GM19035 (cell line): ENCODE data around the gene KIR3DL2.
"Not testable (repeated sequence)": the region's sequence is repeated elsewhere in the genome, so short reads cannot be mapped to it uniquely, and the experiment has no call there.

Experiments
- ATAC-seq: cut with Tn5 transposase; IDR thresholded peaks from one replicate; pipeline ENCODE4 v1.9.1; 2021; ENCODE audit not compliant: unreplicated experiment

Gene KIR3DL2

DNA sequence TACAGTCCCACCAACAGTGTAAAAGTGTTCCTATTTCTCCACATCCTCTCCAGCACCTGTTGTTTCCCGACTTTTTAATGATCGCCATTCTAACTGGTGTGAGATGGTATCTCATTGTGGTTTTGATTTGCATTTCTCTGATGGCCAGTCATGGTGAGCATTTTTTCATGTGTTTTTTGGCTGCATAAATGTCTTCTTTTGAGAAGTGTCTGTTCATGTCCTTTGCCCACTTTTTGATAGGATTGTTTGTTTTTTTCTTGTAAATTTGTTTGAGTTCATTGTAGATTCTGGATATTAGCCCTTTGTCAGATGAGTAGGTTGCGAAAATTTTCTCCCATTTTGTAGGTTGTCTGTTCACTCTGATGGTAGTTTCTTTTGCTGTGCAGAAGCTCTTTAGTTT, 13.2 kb downstream of the KIR3DL2 start:
- not testable (repeated sequence) for ATAC-seq

DNA sequence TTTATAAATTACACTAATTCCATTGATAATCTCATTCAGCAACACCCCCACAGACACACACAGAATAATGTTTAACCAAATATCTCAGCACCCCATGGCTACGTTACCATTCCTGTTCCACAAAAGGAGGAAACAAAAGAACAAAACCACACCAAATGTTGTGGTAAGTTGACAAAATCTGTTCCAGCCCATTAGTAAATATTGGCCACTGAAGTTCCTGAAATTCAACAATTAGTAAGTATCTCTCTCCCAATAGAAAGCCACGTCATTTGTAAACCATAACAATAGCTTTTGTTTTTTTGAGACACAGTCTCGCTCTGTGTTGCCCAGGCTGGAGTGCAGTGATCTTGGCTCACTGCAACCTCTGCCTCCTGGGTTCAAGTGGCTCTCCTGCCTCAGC, 21.5 kb downstream of the KIR3DL2 start:
- ATAC-seq: no peak

DNA sequence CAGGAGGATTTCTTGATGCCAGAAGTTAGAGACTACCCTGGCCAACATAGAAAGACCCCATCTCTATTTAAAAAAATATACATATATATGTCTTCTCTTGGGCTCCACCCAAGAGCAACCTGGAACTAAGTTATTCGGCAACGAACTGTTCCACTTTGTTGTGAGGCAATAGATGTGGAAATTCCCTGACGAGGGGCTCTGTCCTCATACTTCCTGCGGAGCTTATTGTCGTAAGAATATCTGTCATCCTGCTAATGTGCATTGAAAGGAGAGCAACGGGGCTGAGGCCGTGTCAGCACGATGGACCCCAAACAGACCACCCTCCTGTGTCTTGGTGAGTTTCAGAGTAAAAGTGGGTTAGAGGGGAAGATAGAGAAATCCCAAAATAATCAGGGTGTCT, 23.7 kb downstream of the KIR3DL2 start, which contains the start of gene FCAR:
FCAR (plus strand) TSS at position 246 of the 400 bp plus-strand sequence; CDS start at position 301, 55 bp downstream.
- ATAC-seq: no peak

DNA sequence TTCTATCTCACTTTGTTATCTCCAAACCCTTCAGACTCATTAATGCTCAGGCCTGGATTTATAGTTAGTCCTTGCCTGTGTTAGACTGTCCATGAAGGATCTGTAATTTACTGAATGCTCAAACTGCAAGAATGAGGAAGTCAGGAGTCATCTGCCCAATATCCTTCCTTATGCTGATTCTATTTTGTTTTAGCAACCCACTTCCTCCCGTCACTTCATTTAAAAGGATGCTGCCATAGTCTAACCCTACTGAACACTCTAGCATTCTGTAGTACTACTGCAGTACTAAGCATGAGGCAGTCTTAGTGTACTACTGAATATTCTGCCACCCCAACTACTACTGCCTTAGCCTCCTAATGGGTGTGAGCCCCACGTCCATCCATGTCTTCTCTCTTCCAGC, 25.3 kb downstream of the KIR3DL2 start:
- no peak for ATAC-seq

DNA sequence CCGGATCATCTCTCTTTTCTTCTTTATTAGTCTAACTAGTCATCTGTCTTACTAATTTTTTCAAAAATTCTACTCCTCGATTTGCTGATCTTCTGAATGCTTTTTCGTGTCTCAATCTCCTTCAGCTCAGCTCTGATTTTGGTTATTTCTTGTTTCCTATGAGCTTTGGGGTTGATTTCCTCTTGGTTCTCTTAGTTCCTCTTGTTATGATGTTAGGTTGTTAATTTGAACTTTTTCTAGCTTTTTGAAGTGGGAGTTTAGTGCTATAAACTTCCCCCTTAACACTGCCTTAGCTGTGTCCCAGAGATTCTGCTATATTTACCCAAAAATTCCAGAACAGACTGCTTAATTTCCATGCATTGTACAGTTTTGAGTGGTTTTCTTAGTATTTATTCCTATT, 27.2 kb downstream of the KIR3DL2 start:
- ATAC-seq: no peak

DNA sequence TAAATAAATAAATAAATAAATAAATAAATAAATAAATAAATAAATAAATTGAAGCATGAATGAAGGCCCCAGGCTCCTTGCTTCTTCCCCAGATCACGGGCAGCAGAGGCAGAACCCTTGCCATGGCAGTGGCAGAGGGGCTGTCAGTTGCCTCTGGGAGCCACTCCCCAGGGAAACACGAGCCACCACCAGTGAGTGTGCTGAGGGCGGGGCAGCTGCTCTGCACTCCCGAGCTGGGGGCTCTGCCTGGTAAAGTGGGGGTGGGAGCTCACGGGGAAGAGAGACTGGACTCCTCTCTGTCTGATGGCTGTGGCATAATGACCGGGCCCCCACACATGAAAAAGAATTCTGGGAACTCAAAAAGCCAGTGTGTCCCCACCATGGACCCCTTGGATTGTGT, 31.6 kb downstream of the KIR3DL2 start:
- ATAC-seq: no peak

DNA sequence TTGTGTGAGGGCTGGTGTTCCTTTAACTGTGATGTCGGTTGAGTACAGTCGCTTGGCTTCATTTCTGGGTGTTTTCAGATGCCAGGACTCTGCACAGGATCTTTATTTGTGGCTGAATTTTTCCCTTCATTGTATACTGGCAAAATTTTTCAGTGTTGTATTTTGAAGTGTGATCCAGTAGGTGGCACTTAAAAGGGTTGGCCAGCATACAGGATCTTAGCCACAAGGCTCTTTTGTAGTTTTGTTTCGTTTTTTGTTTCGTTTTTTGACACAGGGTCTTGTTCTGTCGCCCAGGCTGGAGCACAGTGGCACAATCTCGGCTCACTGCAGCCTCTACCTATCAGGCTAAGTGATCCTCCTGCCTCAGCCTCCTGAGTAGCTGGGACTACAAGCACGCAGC, 32.5 kb downstream of the KIR3DL2 start:
- ATAC-seq: no peak

DNA sequence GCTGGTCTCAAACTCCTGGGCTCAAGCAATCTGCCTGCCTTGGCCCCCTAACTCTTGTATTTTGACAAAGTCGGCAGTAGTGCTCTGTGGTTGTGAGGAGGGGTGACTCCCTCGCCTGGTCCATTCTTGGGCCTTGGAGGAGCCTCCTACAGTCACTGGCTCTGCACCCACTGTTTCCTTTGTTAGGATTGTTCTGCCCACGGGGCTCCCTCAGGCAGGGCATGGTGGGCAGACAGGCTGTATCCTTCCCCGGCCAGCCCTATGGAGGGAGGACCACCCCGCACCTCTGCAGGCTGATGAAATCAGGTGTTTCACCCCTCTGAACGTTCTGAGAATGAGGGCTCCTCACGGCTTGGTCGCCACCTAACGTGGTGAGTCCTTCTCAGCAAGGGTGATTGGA, 33.0 kb downstream of the KIR3DL2 start:
- ATAC-seq: no peak

DNA sequence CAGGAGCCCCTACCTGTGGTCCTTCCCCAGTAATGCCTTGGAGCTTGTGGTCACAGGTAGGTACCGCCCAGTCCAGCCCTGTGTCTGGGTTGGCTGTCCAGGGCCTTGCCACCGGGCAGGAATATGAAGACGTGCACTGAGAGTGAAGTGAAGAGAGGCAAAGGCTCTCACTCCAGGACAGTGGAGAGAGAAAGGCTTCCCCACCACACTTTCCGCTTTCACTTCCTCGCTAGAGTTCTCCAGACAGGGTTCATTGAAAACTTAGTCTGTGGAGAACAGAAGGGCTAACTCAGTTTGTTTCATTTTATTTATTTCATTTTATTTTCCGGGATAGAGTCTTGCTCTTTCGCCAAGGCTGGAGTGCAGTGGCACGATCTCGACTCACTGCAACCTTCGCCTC, 38.0 kb downstream of the KIR3DL2 start:
- ATAC-seq: no peak

DNA sequence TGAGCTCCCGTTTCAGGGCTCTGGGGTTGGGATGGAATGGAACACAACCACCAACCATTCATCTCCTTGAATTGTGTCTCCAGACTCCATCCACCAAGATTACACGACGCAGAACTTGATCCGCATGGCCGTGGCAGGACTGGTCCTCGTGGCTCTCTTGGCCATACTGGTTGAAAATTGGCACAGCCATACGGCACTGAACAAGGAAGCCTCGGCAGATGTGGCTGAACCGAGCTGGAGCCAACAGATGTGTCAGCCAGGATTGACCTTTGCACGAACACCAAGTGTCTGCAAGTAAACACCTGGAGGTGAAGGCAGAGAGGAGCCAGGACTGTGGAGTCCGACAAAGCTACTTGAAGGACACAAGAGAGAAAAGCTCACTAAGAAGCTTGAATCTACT, 39.3 kb downstream of the KIR3DL2 start:
- no peak for ATAC-seq

DNA sequence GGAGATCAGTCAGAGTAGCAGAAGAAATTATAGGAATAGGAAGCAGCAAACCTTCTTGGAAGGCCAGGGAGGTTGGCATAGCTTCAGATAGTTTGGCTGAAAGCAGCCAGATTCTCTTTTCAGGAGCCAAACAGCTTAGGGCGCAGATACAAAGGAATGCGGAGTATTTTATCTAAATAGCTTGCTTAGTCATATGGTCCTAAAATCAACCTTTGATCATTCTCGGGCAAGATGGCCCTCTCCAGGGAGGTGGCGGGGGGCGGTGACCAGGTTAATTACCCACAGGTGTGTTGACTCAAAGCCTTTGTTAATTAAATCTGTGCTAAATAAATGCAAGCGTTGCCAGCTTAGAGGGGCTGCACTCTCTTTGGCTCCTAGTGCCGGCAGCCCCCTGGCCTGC, 43.2 kb downstream of the KIR3DL2 start:
- ATAC-seq: no peak

DNA sequence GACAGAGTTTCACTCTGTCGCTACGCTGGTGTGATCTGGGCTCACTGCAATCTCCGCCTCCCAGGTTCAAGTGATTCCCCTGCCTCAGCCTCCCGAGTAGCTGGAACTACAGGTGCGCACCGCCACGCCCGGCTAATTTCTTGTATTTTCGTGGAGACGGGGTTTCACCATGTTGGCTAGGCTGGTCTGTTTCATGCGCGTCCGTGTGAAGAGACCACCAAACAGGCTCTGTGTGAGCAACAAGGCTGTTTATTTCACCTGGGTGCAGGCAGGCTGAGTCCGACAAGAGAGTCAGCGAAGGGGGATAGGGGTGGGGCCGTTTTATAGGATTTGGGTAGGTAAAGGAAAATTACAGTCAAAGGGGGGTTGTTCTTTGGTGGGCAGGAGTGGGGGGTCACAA, 43.9 kb downstream of the KIR3DL2 start:
- not testable (repeated sequence) for ATAC-seq

DNA sequence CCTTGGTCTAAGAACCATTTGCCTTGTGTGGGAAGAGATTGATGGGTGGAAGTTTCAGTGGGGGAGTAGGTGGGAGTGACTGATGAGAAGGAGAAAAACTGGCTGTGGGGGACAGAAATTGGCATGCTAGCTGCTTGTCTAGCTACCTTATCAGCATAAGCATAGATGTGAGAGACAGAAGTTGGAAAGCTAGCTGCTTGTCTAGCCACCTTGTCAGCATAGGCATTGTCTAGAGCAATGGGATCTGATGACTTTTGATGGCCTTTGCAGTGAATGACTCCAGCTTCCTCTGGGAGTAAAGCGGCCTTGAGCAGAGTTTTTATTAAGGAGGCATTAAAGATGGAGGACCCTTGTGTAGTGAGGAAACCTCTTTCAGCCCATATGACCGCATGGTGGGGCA, 45.8 kb downstream of the KIR3DL2 start:
- ATAC-seq: no peak

DNA sequence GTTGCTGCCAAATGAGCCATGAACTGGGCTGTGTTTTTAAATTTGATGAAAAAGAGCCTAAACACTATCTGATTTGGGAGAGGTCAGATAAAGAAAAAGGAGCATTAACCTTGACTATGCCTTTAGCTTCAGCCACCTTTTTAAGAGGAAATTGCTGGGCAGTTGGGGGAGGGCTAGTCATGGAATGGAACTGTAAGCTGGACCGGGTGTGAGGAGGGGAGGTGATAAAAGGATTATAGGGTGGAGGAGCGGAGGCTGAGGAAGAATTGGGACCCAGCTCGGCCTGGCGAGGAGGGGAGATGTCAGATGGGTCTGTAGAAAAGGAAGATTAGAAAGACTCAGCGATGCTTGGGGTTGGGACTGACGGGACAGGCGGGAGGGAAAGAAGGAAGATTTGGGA, 48.4 kb downstream of the KIR3DL2 start:
- ATAC-seq: not testable (repeated sequence)

DNA sequence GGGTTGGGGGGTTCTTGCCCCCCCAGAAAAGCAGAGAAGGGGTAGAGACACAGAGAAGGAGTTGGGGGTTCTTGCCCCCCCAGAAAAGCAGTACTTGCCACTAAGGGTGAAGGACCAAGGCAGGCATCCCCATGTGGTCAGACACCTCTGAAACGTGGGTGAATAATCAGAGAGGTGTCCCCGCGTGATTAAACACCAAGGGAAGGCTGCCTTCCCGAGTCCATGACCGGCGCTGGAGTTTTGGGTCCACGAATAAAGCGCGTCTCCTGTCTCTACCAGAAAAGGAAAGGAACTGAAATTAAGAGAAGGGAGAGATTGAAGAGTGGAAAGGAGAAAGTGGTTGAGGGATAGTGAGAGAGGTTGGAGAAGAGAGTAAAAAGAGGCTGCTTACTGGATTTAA, 49.4 kb downstream of the KIR3DL2 start:
- ATAC-seq: not testable (repeated sequence)

DNA sequence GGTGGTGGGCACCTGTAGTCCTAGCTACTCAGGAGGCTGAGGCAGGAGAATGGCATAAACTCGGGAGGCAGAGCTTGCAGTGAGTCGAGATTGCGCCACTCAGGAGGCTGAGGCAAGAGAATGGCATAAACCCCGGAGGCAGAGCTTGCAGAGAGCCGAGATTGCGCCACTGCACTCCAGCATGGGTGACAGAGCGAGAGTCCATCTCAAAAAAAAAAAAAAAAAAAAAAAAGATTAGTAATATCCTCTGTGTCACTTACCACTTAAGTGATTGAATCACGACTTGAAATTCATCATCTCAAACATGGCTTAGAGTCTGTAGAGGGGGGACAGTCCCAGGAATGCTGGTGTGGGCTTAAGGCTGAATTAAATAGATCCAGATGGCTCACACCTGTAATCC, 50.9 kb downstream of the KIR3DL2 start:
- not testable (repeated sequence) for ATAC-seq

DNA sequence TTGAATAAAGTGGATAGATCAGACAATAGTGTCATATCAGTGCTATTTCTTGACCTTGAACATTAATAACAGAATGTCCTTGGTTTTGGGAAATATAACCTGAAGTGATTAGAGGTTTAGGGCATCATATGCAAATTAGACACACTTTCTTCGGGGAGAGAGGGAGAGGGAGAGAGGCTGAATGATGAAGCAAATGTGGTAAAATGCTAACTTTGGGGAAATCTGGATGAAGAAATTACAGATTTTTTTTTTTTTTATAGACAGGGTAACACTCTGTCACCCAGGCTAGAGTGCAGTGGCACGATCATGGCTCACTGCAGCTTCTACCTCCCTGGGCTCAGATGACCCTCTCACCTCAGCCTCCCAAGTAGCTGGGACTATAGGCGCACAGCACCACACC, 51.8 kb downstream of the KIR3DL2 start:
- no peak for ATAC-seq

DNA sequence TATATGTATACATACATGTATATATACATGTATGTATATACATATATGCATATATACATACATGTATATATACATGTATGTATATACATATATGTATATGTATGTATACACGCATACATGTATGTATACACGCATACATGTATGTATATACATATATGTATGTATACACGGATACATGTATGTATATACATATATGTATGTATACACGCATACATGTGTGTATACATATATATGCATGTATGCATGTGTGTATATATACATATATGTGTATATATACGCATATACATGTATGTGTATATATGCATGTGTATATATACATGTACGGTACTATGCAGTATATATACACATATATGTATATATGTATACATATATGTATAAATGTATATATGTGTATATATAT, 53.1 kb downstream of the KIR3DL2 start:
- ATAC-seq: no peak

DNA sequence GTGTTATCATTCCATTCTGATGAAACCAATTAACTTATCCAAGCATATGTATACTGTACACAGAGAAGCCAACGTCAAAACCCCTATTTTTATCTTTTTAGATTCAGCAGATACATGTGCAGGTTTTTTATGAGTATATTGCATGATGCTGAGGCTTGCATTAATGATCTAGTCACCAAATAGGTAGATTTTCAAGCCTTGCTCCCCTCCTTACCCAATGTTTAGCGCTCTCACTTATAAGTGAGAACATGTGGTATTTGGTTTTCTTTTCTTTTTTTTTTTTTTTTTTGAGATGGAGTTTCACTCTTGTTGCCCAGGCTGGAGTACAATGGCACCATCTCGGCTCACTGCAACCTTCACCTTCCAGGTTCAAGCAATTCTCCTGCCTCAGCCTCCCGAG, 54.0 kb downstream of the KIR3DL2 start:
- not testable (repeated sequence) for ATAC-seq

DNA sequence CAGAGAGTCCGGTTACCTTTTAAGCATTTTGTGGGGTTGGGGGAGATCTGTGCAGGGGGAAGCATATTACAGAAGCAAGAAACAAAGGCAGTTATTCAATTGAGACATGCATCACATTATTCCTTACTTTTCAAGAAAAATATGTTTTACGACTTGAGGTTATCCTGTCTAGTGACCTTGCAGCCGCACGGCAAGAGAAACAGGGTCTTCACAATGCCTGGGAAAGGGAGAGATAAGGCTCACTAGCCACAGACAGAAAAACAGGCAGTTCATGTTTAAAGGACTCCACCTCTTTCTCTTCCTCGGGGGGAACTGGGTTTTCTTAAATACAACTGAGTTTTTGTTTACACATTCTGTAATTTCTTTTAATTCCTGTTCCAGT, 55.2 kb downstream of the KIR3DL2 start:
- ATAC-seq: no peak

DNA sequence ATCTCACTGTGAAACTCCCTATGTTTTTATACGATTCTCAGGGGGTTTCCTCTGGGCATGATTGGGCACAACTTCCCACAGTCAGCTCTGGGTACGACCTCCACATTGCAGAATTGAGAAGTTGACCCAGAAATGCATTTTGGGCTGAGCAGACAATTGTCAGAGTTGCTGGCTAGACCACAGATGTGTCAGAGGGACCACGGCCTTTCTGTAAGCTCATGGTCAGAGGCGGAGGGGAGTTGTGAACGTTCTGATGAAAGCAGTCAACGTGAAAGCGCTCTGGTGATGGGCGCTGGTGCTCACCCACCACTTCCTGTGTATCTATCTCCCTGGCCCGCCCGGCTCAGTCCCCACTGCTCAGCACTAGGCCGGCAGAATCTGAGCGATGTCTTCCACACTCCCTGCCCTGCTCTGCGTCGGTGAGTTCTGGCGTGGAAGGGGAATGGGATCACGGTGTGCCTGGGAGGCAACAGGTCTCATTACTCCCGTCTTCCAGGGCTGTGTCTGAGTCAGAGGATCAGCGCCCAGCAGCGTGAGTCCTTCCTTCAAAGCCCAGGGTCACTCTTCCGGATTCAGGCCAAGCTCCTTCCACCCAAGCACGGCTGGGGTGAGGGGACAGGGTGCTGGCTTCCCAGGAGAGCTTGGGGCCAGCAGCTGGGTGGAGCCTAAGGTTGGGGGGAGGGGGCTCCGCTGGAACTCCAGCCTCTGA, 55.7 kb downstream of the KIR3DL2 start, which contains the start of gene NCR1:
NCR1 (plus strand) TSS at position 346 of the 709 bp plus-strand sequence; CDS start at position 386, 40 bp downstream.
- ATAC-seq: no peak

DNA sequence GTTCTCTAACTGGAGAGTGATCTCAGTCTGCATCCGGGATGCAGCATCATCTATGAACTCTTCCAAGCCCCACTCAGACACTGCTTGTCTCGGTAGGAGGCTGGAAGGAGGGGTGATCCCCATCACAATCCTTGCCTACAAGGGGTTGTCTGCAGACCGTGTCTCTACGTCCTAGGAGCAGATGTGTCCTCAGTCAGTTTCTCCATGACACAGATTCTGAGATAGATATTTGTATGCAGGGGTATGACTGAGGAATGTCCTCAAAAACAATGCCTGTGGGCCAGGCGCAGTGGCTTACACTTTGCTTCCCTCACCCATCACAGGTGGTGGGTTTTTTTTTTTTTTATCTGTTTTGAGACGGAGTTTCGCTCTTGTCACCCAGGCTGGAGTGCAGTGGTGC, 56.6 kb downstream of the KIR3DL2 start:
- no peak for ATAC-seq

DNA sequence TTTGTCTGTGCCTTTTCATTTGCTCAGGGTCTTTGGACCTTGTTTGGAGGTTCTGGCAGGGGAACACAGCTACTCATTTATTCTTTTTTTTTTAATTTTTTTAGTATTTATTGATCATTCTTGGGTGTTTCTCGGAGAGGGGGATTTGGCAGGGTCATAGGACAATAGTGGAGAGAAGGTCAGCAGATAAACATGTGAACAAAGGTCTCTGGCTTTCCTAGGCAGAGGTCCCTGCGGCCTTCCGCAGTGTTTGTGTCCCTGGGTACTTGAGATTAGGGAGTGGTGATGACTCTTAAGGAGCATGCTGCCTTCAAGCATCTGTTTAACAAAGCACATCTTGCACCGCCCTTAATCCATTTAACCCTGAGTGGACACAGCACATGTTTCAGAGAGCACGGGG, 57.7 kb downstream of the KIR3DL2 start:
- ATAC-seq: not testable (repeated sequence)
